Ishikawa (cell line): Measurements from ENCODE around the gene CSNK1E.

Experiments
- CEBPB ChIP-seq: IDR thresholded peaks from 2 replicates; pipeline ENCODE4 v1.6.1; 2012
- CREB1 ChIP-seq: IDR thresholded peaks from 2 replicates; pipeline ENCODE4 v1.6.1; 2012; ENCODE audit warnings: low read depth
- EGR1 ChIP-seq: IDR thresholded peaks from 2 replicates; pipeline ENCODE4 v1.6.1; 2012
- EP300 ChIP-seq: IDR thresholded peaks from 2 replicates; pipeline ENCODE4 v1.6.1; 2012; ENCODE audit warnings: borderline replicate concordance
- FOXM1 ChIP-seq: IDR thresholded peaks from 2 replicates; pipeline ENCODE4 v1.6.1; 2012; ENCODE audit warnings: low read depth, borderline replicate concordance
- MAX ChIP-seq: IDR thresholded peaks from 2 replicates; pipeline ENCODE4 v1.6.1; 2012
- NFIC ChIP-seq: IDR thresholded peaks from 2 replicates; pipeline ENCODE4 v1.6.1; 2012
- RAD21 ChIP-seq: IDR thresholded peaks from 2 replicates; pipeline ENCODE4 v1.6.1; 2012; ENCODE audit warnings: low read depth
- REST ChIP-seq: IDR thresholded peaks from 2 replicates; pipeline ENCODE4 v1.6.1; 2012; ENCODE audit warnings: low read depth, mild to moderate bottlenecking
- TAF1 ChIP-seq: IDR thresholded peaks from 2 replicates; pipeline ENCODE4 v1.6.1; 2012; ENCODE audit warnings: low read depth, mild to moderate bottlenecking
- TCF12 ChIP-seq: IDR thresholded peaks from 2 replicates; pipeline ENCODE4 v1.6.1; 2012; ENCODE audit warnings: low read depth
- TEAD4 ChIP-seq: IDR thresholded peaks from 2 replicates; pipeline ENCODE4 v1.6.1; 2012
- YY1 ChIP-seq: IDR thresholded peaks from 2 replicates; pipeline ENCODE4 v1.6.1; 2012; ENCODE audit warnings: low read depth
- ZBTB7A ChIP-seq: IDR thresholded peaks from 2 replicates; pipeline ENCODE4 v1.6.1; 2012; ENCODE audit warnings: low read depth
- TF ChIP-seq, protein P1 (sequence below): IDR thresholded peaks from 2 replicates; pipeline ENCODE4 v1.6.1; 2012

Gene CSNK1E

GRCh38 chr22:38258895-38259294, 58.3 kb downstream of the CSNK1E start:
- TF ChIP-seq FOXM1 (no peak), TCF12 (no peak), EP300 (no peak), TEAD4 (no peak), YY1 (no peak), EGR1 (no peak), TAF1 (no peak), NFIC (no peak), ZBTB7A (no peak), RAD21 (no peak), REST (no peak), CREB1 (no peak), CEBPB (no peak), MAX (no peak)
- TF ChIP-seq, protein P1, sequence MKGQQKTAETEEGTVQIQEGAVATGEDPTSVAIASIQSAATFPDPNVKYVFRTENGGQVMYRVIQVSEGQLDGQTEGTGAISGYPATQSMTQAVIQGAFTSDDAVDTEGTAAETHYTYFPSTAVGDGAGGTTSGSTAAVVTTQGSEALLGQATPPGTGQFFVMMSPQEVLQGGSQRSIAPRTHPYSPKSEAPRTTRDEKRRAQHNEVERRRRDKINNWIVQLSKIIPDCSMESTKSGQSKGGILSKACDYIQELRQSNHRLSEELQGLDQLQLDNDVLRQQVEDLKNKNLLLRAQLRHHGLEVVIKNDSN: no peak

DNA sequence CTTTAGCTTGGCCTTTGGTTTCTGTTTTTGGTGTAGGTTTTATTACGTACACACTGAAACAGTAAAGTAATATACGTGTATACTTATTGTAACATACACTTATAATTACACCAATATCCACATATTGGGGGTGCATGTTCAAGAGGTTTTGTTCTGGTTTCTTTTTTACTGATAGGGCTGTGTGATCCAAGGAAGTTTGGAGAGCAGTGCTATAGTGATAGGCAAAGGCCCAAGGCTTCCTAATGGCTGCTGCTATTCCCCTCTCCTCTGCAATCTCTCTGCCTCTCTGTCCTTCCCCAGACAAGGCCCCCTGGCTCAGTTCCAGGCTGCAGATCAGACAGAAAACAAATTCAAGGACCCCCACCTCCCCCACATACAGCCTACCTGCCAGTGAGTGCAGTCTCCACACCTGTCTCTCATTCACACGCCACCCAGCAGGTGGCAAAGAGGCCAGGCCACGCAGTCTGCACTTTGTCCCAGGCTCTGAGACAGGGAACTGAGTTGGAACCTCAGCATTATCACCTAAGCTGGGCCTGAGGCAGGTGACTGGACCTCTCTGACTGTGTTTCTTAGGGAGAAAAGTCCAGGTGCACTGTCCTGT, 59.5 kb downstream of the CSNK1E start:
- TF ChIP-seq EP300: no peak
- TF ChIP-seq ZBTB7A: no peak
- TF ChIP-seq MAX: no peak
- TF ChIP-seq NFIC: no peak
- no peak for TF ChIP-seq YY1

DNA sequence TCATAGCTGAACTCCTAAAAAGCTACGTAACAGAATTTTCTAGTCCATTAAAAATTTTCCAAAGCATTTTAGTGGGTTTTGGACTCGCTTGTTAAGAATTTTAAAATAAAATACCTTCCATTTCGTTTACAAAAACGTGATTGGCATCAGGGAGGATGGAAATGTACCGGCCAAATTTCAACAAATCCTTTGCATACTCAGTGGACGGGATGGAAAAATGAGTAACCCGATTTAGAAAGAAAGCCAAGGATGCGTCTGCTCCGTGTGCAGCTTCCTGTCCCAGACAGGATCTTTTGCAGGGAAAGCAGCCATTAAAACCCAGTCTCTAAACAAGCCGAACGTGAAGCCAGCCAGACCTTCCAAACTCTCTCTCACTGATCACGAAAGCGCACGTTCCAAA, 60.1 kb downstream of the CSNK1E start:
- no peak for TF ChIP-seq CREB1
- no peak for TF ChIP-seq TAF1
- TF ChIP-seq, protein P1: no peak
- no peak for TF ChIP-seq NFIC
- TF ChIP-seq REST: no peak
- no peak for TF ChIP-seq CEBPB
- TF ChIP-seq FOXM1: no peak
- TF ChIP-seq MAX: no peak
- TF ChIP-seq EP300: no peak
- TF ChIP-seq YY1: no peak
- TF ChIP-seq ZBTB7A: no peak
- TF ChIP-seq EGR1: no peak
- no peak for TF ChIP-seq RAD21
- no peak for TF ChIP-seq TEAD4

GRCh38 chr22:38255697-38256096, 61.5 kb downstream of the CSNK1E start:
- no peak for TF ChIP-seq NFIC
- no peak for TF ChIP-seq FOXM1
- no peak for TF ChIP-seq EP300
- no peak for TF ChIP-seq YY1

DNA sequence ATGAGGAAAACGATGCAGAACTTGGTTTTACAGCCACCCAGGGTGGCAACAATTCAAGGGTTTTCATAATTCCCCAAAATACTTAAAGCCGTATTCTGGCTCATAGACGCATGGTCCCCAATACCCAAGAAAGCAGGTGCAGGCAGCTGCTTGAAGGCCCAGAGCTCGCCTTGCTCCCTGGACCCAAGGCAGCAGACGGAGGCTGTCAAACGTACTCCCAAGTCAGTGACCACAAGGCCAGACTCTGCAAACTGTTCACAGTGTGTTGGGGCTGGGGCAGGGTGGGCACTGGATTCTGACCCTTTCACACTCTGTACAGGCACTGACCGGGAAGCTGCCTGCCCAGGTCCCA, 65.9 kb downstream of the CSNK1E start:
- TF ChIP-seq TAF1: no peak
- no peak for TF ChIP-seq EP300
- no peak for TF ChIP-seq NFIC
- no peak for TF ChIP-seq REST
- TF ChIP-seq TEAD4: no peak
- TF ChIP-seq RAD21: no peak
- TF ChIP-seq EGR1: no peak
- TF ChIP-seq, protein P1: no peak
- TF ChIP-seq YY1: no peak
- no peak for TF ChIP-seq FOXM1
- no peak for TF ChIP-seq MAX
